Astrocyte of the cerebellum (primary cell): Measurements from ENCODE around the gene HOMEZ.
"Not testable (repeated sequence)": the region's sequence is repeated elsewhere in the genome, so short reads cannot be mapped to it uniquely, and the experiment has no call there.

ENCODE experiments used
- DNase-seq: peaks from one replicate; pipeline ENCODE4 v3.0.0-alpha.2; 2011; ENCODE audit warnings: low read depth
- H3K4me3 ChIP-seq: 2 replicates; pipeline ENCODE4 v1.5.1; 2011; ENCODE audit warnings: mild to moderate bottlenecking, low read depth, low read length, moderate library complexity
- in situ Hi-C: cut with HindIII; loops from 2 replicates; pipeline ENCODE4 v1.10.0; 2017; ENCODE audit warnings: low sequenced_read_pairs
- TF ChIP-seq, protein P1 (sequence below): IDR thresholded peaks from 2 replicates; pipeline ENCODE4 v1.5.1; 2012; ENCODE audit warnings: low read length, low read depth, moderate library complexity, mild to moderate bottlenecking; ENCODE audit errors: missing control alignments

HOMEZ gene

DNA sequence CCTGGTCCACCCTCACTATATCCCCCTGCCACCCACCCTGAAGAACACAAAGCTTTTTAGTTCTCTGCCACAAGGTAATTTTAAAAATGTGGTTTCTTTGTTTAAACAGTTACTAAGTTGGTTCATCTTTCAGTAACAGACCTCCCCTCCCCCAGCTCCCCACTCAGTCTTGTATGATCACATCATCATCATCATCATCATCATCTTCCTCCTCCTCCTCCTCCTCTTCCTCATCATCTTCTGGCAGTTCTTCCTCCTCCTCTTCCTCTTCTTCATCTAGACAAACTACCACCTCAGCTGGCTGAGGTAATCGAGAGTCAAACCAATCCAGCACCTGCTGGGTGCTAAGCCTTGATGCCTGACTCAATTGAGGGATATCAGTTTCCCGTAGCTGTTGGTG, 10.5 kb downstream of the HOMEZ start:
- in situ Hi-C loops, result no loop called here
- no peak overlapping the region for H3K4me3 ChIP-seq
- TF ChIP-seq, protein P1, sequence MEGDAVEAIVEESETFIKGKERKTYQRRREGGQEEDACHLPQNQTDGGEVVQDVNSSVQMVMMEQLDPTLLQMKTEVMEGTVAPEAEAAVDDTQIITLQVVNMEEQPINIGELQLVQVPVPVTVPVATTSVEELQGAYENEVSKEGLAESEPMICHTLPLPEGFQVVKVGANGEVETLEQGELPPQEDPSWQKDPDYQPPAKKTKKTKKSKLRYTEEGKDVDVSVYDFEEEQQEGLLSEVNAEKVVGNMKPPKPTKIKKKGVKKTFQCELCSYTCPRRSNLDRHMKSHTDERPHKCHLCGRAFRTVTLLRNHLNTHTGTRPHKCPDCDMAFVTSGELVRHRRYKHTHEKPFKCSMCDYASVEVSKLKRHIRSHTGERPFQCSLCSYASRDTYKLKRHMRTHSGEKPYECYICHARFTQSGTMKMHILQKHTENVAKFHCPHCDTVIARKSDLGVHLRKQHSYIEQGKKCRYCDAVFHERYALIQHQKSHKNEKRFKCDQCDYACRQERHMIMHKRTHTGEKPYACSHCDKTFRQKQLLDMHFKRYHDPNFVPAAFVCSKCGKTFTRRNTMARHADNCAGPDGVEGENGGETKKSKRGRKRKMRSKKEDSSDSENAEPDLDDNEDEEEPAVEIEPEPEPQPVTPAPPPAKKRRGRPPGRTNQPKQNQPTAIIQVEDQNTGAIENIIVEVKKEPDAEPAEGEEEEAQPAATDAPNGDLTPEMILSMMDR, result no peak
- DNase-seq, result no peak

DNA sequence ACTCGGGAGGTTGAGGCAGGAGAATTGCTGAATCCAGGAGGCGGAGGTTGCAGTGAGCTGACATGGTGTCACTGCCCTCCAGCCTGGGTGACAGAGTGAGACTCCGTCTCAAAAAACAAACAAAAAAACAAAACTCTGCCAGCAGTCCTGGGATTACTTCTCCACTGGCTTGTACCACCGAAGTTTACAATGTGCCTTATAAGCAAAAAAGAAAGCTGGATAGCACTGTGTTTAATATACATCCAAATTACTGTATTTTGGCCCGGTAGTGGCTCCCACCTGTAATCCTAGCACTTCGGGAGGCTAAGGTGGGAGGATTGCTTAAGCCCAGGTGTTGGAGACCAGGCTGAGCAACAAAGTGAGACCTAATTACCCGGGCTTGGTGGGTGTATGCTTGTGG, 16.7 kb downstream of the HOMEZ start:
- TF ChIP-seq, protein P1, result no peak
- no peak for DNase-seq
- no peak overlapping the region for H3K4me3 ChIP-seq
- in situ Hi-C loops, result no loop called here

DNA sequence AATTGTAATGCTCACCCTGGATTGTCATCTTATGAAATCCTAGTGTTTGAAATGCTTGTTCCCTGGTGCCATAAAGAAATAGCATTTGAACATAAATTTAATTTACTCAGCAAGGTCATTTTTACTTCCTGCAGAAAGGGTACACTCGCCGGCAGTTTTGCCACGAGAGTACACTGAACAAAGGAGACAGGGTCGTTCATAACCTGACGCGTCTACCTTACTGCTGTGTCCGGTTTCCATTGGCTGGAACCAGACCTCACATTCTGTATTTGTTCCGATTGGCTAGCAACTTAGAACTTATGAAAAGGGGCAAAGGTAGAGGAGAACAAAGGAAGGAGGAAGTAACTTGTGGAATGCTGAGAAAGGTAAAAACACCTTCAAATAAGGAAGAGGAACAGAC, 25.1 kb downstream of the HOMEZ start:
- DNase-seq, in situ Hi-C loops, H3K4me3 ChIP-seq: not testable (repeated sequence)

DNA sequence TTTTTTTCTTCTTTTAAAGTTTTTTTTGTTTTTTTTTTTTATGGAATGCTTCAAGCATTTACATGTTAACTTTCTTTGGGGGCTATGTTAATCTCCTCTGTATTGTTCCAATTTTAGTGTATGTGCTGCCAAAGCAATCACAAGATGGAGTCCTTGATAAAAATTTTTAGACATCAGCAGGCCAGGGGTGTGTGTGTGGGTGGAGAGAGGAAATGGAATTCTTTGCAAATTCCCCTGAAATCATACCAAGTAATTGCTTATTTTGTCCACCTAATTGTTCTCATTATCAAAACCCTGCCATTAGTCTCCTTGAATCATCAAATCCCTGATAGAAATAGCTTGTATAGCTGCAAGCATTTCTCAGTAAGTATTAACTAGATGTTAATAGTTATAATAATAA, 26.5 kb downstream of the HOMEZ start:
- H3K4me3 ChIP-seq, result no peak overlapping the region
- in situ Hi-C loops, result no loop called here
- TF ChIP-seq, protein P1, result no peak
- DNase-seq, result no peak

DNA sequence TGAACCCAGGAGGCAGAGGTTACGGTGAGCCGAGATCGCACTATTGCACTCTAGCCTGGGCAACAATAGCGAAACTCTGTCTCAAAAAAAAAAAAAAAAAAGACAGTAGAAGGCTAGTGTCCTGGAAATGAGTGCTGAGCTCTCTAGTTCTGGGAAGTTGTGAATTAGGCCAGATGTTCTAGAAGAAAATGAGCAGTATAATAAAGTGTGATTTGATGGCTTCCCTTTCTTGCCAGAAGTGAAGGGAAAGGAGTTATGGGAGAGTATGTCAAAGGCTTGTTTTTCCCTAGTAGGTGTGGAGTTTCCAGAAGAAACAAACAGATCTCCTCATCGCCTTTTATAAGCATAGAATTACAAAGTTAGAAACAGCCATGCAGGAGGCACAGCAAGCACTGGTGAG, 27.7 kb downstream of the HOMEZ start:
- in situ Hi-C loops, result no loop called here
- DNase-seq, result no peak
- TF ChIP-seq, protein P1, result no peak

DNA sequence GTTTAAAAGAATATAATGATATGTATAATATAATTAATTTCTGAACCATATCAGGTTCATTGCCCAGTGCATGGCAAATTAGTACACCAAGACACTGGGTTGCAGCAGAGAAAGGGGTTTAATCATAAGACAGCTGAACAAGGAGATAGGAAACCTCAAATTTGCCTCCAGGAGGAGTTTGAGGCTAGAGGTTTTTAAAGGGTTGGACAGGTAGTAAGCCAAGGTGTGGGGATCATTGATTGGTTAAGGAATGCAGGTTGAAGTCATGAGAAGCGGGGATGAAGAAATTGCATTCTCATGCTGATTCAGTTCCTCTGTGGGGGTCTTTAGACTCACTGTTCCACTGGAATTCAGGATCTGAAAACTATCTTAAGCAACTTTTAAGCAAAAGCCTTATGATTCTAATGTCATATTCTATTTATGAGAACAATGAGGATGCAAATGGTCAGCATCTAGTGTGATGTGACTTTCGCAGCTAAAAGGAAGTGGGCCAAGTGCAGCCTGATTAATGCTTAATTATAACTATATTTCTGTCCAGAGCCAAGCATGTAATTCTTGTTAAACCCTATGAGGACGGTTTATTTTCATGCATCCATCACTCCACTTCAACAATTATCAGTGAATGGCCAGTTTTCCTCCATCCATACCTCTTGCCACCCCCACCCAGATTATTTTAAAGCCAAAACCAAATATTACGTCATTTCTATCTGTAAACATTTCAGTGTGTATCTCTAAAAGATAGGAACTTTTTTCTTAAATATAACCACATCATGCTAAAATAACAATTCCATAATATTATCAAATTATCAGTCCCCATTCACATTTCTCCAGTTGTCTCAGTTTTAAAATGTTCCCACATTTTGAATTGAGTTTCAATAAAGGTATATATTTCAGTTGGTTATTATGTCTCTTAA, 33.3 kb downstream of the HOMEZ start:
- no peak for DNase-seq
- H3K4me3 ChIP-seq, result no peak overlapping the region
- TF ChIP-seq, protein P1, result no peak
- in situ Hi-C loops, result no loop called here

More for the DNA sequence above, 27.7 kb downstream of the HOMEZ start:
- H3K4me3 ChIP-seq, result no peak overlapping the region

DNA sequence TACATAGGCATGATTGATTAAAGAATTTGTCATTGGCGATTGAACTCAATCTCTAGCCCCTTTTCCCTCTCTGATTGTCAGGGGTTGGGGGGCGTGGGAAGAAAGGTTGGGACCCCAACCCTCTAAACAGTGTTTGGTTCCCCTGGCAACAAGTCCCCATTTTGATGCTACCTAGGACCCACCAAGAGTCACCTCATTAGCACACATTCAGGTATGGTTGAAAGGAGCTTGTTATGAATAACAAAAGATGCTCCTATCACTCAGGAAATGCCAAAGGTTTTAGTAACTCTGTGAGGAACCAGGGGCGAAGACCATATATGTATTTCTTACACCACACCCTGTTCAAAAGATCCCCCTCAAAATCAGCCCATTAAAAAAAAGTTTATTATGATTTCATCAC, 33.9 kb downstream of the HOMEZ start:
- TF ChIP-seq, protein P1, result no peak
- in situ Hi-C loops, result no loop called here
- DNase-seq, result no peak
- no peak overlapping the region for H3K4me3 ChIP-seq
